Femur (tissue), 1 donor: Measurements from ENCODE around the gene TPSG1.
"Not testable (repeated sequence)": the region's sequence is repeated elsewhere in the genome, so short reads cannot be mapped to it uniquely, and the experiment has no call there.

Source experiments
- DNase-seq: peaks from one replicate; pipeline ENCODE4 v3.0.0-alpha.2; 2017

TPSG1 gene

DNA sequence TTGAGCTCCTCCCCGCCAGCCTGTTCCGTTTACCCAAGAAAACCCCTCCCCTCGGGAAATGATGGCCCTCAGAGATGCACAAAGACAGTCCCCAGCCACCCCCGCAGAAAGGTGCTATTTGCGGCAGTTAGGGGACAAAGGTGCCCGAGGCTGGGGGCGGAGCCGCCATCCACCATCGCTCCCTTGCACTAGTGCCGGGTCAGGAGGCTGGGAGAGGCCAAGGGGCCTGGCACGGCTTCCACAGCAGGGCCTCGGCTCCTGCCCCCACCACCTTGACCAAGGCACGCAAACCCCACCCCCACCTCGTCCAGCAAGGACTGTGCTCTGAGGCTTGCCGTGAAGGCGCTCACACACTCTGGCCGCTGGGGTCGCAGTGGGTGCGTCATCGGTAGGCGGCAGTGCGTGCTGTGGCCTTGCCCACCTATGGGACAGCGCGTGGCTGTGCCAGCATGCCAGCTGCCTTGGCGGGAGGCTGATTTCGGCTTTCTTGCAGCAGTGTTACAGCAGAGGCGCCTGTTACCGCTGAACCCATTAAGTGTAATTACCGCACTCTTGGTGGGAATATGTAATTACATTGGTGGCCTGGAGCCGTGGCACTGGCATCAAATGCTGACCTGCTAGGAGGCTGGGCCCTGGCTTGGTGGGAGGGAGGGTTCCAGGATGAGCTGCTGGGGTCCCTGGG lies 31.8 kb downstream of the TPSG1 start:
- DNase-seq: no peak

DNA sequence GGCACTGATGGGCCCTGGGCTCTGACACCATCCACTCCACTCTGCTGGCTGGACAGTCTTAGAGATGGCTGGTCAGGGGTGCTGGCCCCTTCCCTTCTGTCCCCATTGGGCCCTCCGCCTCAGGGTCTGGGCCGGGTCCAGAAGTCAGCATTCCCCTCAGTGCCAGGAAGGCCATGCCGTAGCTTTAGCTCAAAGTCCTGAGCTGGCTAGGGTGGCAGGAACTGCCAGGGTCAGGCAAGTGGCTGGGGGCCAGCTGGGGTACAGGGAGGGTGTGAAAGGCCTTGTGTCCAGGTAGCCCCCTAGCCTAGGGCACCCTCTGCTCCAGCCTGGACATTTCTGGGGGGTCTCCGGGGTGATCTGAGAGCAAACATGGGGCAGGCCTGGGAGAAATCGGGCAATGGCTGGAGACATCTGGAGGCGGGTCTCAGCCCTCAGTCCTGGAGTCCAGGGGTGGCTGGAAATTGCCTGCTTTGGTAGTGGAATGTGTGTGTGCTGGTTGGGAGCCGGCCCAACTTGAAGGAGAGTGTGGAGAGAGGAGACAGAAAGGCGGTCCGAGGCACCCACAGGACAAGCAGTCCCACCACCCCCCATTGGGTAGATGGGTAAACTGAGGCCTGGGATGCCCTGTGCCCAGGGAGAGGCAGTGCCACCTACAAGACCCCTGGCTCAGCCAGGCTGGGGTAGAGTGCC lies 32.5 kb downstream of the TPSG1 start:
- DNase-seq: no peak

DNA sequence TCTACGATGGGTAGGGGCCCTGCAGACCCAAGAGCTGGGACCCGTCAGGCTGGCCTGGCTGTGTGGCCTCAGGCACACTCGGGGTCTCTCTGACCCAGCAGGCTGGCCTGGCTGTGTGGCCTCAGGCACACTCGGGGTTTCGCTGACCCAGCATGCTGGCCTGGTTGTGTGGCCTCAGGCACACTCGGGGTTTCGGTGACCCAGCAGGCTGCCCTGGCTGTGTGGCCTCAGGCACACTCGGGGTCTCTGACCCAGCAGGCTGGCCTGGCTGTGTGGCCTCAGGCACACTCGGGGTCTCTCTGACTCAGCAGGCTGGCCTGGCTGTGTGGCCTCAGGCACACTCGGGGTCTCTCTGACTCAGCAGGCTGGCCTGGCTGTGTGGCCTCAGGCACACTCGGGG lies 34.3 kb downstream of the TPSG1 start:
- DNase-seq: not testable (repeated sequence)

DNA sequence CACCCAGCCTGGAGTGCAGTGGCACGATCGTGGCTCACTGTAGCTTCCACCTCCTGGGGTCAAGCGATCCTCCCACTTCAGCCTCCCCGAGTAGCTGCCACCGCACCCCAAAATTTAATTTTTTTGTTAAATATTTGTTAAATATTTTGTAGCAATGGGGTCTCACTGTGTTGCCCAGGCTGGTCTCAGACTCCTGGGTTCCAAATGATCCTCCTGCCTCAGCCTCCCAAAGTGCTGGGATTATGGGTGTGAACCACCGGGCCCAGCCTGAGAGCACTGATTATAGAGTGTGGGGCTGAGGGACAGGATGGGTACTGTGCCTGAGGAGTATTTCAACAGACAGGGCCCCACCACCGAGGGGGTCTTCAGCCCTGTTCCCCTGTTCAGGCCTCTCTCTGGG lies 35.6 kb downstream of the TPSG1 start:
- no peak for DNase-seq

DNA sequence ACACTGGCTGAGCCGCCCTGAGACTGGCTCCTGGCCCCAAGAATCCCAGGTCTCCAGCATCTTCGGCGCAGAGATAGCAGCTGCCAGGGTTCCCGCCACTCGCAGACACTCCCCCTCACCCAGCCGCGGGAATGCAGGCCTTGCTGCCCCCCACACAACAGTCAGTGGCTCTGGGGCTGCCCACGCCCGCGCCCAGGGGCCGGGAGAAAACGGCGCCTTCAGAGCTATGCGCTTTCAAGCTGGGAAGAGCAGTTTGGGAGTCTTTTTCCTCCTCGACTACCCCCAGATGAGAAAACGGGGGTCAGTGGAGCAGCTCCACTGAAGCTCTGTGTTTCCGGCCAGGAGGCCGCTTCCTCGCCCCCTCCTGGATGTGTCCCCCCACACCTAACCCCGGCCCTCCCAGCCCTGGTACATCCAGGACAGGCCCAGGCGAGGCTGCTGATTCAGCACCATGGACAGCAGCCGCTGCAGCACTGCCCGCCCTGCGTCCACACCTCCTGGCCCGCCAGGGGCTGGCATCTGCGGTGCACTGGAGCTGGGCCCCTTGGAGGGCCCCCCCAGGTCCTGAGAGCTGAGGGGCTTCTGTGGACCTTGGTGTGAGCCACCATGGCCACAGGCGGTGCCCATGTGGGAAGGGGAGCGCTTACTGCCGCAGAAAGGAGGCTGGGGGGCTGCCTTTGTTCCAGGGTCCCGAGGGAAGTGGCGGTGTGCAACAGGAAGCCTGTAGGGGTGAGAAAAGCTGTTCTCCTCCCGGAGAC lies 36.5 kb downstream of the TPSG1 start:
- peak; percentile 69 for DNase-seq

DNA sequence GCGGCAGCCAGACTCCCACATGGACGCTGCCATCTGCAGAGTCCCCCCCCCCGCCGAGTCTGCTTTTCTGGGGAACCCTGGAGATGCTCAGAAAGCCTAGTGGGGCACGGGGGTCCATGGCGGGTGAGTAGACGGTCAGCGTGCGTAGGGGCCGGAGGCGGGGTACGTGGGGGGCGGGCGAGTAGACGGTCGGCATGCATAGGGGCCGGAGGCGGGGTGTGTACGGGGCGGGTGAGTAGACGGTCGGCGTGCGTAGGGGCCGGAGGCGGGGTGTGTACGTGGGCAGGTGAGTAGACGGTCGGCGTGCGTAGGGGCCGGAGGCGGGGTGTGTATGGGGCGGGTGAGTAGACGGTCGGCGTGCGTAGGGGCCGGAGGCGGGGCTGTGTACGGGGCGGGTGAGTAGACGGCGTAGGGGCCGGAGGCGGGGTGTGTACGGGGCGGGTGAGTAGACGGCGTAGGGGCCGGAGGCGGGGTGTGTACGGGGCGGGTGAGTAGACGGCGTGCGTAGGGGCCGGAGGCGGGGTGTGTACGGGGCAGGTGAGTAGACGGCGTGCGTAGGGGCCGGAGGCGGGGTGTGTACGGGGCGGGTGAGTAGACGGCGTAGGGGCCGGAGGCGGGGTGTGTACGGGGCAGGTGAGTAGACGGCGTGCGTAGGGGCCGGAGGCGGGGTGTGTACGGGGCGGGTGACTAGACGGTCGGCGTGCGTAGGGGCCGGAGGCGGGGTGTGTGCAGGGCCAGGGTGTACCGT lies 39.4 kb downstream of the TPSG1 start:
- not testable (repeated sequence) for DNase-seq

DNA sequence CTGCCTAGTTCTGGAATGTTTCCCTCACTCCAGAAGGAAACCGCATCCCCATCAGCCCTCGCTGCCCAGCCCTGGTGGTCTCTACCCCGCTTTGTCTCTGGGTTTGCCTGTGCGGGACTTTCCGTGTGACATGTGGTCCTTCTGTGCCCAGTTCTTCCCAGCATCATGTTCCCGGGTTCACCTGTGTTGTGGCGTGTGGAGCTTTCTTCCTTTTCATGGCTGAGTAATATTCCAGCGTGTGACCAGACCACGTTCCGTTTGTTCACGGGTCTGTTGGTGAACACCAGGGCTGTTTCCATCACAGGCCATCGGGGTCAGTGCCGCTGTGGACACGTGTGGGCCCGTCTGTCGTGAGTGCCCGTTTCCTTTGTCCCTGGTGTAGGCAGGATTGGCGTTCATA lies 40.1 kb downstream of the TPSG1 start:
- no peak for DNase-seq

DNA sequence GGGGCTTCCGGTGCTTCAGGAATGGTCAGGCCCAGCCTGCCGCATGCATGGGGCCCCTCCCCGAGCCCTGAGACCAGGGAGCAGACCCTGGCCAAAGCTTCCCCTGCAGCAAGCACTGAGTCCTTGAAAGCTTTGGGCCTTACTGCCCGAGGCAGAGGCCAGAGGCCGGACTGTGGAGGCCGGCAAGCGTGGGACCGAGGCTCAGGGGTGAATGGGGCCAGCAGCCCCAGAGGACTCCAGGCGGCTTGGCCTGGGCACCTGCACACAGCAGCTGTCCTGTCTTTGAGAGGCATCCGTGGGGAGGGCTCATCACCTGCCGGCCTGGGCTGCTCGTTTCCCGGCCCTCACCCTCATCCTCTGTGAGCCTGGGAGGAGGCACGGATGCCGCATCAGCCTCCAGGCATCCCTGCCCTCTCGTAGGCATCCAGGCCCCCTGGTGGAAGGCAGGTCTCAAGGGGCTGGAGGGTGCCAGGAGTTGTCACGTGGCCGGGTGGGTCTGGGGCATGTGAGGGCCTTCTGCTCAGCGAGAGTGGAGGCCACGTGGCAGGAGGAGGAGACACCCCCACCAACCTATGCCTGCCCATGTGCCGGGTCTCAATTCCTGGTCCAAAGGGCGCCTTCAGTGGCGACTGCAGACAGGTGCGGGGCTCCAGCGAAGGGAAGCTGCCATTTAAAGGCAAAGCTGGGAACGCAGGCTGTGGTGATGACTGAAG lies 40.8 kb downstream of the TPSG1 start:
- DNase-seq: no peak

DNA sequence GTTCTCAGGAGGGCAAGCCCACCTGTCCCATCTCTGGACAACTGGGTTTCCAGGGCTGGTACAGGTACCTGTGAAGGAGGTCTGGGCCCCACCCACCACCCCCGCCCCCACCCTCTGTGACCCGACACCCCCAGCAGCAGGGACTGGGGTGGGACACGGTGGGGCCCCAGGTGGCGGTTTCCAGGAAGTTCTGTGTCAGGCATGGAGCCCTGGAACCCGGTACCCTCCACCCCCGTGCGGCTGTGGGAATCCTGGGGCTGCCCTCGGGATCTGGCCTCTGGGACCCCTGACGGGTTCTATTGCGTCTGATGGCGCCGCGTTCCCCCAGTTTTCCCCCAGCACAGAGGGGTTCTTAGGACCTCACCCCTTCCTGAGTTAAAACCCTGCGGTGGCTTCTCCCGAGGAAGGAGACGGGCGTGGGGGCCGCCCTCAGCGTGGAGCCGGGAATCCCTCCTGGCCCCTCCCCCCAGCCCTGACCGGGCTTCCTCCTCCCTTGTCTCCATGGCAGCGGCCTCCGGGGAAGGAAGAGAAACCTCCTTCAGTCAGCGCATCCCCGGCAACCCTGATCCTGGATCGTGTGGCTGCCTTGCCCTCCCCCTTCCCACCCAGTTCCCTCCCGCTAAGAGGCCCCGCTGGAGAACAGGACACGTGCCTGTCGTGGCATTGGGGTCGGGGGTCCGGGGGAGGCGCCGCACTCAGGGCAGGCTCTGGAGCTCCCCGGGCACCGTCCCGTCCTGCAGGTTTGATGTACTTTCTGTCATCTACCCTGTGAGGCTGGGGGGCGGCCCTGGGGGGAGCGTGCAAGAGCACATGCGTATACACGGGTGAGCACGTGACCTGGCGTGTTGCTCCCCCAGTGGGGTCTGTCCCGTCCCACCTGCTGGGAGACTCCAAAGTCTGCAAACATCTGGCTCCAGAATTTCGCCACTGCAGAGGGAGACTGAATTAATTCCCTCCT lies 41.8 kb downstream of the TPSG1 start:
- DNase-seq: no peak

DNA sequence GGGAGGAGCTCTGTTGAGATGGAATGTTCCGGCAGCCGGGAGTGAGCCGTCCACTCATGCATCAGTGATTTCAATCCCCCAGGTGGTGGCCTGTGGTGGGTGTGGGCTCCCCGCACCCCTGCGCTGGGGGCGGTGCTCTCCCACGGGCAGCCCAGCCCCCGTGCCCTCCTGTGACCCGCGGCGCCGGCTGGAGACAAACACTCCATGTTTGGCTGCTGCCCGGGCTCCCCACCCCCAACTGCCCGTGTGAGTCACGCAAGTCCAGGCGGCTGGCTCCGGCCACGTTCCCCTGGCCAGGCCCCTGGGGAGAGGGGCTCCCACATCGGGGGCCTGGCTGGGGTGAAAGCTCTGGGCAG lies 42.8 kb downstream of the TPSG1 start:
- peak; percentile 51 for DNase-seq

DNA sequence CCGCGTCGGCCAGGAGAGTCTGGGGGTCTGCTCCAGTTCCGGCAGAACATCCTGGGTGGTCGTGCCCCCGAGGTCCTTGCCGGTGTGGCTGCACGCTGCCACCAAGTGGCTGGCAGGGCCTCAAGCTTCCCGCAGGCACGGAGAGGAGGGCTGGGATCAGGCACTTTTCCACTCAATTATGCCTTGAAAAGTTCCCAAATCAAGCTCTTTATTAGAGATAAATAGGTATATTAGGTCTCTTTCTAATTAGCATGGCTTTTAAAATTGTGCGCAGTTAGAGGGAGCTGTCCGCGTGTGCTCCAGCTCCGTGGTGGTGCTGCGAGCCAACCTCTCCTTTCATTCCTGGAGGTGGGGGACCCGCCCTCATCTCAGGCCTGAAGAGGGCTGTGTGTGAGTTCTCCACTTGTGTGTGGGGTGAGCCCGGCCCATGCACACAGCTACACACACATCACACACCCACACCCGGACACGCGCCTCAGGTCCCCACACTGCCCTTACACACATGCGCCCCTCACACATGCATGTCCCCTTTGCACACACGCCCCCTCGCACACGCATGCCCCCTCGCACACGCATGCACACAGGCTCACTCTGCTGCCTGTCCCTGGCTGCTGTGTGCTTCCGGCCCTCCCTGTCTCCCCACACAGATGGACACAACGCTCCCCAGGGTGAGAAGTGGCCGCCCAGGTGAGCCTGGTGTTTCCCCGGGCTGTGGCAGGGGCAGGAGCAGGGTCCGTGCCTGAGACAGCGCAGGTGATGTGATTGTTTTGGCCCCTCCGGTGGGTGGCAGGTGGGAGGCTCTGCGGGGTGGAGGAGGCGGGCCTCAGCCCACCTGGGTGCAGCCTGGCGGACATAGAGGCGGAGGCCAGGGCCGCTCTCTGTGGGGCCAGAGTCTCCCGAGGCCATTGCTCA lies 43.4 kb downstream of the TPSG1 start:
- no peak for DNase-seq

DNA sequence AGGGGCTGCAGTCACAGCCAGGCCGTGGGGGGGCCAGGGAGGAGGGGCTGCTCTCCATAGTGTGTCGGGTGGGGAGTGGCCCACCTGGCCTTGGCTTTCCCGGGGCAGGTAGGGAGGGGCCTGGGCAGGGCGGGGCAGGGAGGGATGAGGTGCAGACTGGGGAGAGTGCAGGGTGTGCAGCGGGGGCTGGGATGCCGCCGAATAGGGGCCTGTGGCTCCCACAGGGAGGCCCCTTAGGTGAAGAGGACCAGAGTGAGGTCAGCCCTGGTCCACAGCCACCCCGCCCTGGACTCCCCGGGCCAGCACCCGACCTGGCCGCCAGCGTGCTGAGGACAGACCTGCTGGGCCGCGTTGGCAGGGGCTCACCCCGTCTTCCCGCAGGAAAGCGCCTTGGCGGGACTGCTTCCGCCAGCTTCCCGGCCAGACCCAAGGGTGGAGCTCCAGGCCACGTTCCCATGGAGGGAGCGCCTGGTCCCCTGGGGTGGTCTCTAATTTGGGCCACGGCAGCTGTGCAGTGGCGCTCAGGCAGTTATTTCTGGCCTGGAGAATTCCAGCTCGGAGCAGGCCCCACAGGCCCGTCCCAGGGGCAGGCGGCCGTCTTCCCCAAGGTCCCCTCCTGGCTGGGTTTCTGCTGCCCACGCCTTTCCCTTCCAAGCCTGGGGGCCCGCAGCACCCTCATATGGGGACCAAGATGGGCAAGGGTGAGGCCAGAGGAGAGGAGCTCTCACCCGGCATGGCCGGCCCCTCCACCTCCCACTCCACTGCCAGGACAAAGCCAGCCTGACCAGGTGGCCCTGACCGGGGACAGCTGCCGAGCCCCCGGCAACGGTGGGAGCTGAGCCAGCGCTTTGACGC lies 44.3 kb downstream of the TPSG1 start:
- peak; percentile 73 for DNase-seq

DNA sequence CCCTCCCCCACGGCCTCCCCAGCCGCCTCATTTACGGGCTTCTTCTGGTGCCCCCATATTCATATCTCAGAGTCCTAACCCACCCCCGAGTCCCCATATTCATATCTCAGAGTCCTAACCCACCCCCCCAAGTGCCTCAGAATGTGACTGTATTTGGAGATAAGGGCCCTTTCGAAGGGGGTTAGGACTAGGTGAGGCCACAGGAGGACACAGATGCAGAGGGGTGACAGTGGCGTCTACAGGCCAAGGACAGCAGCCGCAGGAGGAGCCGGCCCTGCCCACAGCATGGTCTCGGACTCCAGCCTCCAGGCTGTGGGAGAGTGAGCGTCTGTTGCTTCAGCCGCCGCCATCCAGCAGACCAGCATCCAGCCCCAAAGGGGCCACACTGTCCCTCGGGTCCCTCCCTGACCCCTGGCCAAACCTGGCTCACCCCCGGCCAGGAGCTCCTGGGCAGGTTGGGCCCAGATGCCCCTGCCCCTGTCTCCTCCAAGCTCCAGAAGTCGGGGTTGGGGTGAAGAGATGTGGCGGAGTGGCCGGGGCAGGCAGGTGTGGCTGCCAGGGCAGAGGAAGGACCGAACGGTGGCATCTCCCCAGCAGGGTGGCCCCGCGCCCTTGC lies 46.7 kb downstream of the TPSG1 start:
- DNase-seq: no peak

DNA sequence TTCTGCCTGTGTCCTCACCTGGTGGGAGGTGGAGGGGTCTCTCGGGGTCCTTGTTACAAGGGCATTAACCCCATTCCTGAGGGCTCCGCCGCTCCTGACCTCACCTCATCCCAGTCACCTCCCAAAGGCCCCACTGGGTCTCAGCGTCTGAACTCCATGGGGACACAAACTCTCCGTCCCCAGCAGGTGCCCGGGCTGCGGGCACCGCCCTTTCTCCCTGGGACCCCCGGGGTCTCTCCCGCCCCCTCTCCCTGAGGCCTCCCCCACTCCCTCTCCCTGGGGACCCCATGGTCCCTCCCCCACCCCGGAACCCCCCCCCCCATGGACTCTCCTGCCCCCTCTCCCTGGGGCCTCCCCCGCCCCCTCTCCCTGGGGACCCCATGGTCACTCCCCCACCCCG lies 47.3 kb downstream of the TPSG1 start:
- no peak for DNase-seq

DNA sequence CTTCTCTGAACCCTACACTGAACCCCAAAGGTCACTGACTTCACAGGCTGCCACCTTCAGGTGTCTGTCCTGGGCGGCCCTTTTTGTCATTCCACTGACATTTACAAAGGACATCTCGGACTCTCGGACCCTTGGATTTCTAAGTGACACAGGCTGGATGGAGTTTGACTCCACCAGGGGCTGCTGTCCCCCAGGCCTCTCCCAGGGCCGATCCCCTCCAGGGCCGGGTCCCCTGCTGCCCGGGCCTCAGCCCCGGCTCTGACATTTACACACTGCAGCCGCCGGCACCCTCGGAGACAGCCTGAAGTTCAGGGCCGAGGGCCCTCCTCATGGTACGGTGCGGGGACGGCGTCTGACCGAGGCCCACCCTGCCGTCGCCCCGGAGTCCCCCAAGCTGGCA lies 48.0 kb downstream of the TPSG1 start:
- no peak for DNase-seq

DNA sequence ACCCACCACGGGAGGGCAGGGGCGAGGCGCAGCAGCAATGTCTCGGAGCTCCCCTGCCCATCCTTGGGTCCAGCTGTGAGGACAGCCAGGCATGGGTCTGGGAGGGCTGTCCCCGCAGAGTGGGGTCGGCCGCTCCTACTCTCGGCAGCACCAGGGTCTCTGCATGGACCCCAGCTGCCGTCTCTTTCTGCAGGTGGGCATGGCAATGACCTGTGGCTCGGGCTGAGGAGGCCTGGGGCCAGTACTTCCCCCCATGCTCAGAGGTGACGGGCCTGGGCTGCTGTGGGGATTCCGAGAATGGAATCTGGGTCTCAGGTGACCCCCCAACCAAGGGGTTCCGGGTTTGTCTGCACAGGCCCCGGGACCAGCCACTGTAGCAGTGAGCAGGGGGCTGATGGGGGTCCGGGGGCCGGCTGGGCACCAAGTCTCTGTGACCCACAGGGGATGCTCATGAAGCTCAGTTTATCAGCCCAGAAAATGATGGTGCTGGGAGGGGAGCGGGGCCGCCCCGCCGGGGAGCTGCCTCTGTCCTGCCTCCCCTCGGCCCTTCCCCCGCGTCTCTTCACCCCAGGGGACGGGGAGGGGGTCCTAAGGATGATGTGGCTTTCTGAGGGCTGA lies 48.7 kb downstream of the TPSG1 start:
- no peak for DNase-seq

DNA sequence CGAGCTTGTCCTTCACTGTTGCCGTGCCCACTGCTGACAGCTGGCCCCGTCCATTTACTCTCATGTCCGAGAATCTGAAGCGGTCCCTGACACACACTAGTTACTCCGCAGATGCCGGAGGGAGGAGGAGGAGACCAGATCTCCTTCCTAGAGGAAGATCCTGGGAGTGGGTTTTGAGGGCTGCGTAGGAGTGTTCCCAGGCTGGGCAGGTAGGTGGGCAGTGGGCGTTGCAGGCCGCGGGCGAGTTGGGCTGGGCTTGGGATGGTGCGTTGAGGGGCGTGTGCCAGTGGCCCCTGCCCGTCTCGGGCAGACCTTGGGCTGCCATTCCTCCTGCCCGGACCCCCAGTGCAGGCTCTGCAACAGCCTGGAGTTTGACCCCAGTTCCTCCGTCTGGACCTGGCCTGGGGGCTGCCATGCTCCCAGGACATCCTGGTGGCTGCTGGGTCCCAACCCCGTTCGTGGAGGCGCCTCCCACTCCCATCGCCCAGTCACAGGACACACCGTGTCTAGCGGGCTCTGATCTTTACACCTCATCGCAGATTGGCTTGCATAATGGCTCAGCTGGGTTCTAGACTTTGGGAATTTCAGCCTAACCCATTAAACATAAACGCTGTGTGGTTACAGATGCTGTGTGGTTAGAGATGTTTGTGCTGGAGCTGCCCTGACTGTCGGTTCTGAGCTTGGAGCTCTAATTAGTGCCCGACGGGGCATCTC lies 49.3 kb downstream of the TPSG1 start:
- no peak for DNase-seq
